GDM1 (cell line): ENCODE data around the gene ZNF396.

Experiments
- DNase-seq: peaks from one replicate; lab custom pipeline; 2025; lab: John Stamatoyannopoulos, UW

Gene ZNF396

DNA sequence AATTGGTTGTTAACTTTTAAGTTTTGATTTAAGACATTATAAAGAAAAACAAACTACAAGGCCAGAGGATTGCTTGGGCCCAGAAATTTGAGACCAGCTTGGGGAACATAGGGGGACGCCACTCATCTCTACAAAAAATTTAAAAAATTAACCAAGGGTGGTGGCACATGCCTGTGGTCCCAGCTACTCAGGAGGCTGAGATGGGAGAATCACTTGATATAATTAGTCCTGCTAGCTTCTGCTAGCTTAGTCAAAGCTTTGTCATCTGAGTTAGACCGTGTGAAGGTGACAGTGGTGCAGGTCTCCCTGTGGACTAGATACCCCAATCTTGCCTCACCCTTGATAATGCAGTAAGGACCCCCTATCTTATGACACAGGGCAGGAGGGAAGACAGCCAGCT, 6.0 kb upstream of the ZNF396 start:
- no peak for DNase-seq

GRCh38 chr18:35379421-35379820, 2.3 kb upstream of the ZNF396 start:
- no peak for DNase-seq

- DNase-seq: no peak
These were observed 1.4 kb upstream of the ZNF396 start for GRCh38 chr18:35378574-35378896.

DNA sequence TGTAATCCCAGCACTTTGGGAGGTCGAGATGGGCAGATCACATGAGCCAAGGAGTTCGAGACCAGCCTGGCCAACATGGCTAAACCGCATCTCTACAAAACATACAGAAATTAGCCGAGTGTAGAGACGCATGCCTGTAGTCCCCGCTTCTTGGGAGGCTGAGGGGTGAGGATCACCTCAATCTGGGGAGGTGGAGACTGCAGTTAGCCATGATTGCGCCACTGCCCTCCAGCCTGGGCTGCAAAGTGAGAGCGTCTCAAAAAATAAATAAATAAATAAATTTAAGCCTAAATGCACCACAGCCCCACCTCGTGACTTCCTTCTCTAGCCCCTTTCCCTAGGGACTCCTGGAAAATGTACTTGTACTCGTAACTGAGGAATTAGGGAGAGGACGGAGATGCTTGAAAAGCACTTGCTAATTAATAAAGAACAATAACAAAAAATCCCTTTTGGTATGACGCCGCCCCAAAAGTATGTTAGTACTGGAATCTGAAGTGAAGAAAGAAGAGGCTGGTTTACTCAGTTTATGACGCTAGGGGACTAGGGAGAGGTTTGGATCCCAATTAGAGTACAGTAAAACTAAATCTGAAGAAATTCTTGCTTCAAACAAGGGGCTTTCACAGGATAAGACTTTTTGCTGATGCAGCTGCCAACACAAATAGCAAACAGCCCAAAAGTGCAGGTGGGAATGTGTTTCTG, 887 bp upstream of the ZNF396 start:
- no peak for DNase-seq

DNA sequence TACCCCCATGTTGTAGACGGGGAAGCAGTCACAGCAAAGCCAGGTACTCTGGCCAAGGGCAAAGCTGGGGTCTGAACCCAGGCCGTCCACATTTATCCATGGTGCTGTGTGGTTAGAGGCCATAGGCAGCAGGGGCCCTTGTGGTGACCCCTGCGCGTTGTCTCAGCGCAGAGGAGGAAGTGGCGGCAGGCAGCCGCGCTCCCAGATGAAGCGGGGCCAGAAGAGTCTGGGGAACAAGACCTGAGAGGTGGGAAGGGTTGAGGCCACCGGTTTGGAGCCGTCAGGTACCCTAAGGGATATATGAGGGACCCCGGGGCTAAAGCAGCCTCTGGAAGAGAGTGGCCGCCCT, 770 bp downstream of the ZNF396 start:
- peak; percentile 17 for DNase-seq

DNA sequence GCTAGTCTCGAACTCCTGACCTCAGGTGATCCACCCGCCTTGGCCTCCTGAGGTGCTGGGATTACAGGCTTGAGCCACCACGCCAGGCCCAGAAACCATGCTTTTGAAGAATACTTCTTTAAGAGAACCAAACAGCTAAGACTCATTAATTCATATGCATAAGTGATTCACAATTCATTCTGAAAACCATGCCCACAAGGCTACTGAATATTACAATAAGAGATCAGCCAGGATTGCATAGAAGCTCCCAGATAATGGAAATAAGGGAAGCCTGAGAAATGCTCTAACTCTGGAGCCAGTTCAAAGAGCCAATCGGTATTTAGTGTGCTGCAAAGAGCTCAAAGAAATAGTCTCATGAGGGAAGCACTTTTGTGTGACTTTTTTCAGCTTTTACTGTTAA, 2.4 kb downstream of the ZNF396 start:
- no peak for DNase-seq

DNA sequence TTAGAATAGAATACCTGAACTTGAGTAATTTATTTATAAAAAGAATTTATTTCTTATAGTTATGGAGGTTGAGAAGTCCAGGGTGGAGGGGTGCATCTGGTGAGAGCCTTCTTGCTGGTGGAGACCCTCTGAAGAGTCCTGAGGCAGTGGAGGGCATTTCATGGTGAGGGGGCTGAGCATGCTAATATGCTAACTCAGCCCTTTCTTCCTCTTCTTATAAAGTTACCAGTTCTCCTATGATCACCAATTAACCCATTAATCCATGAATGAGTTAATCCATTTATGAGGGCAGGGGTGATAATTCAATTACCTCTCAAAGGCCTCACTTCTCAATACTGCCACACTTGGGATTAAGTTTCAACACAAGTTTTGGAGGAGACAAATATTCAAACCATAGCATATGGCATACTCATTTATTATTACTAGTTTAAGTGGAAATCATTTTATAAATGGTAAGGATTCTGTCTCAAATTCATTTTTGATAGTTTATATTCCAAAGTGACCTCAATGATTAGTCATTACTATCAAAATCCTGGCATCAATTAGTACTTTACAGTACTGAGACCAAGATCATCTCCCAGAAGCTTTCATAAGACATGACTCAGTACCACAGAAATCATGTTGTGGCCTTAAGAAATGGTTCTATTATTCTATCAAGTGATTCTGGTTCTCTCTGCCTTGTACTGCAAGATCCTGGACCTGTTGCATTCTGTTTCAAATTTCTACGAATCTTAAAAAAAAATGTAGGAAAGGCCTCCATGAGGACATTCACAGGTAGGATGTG, 5.5 kb downstream of the ZNF396 start:
- no peak for DNase-seq

GRCh38 chr18:35369126-35369525, 8.0 kb downstream of the ZNF396 start:
- no peak for DNase-seq

DNA sequence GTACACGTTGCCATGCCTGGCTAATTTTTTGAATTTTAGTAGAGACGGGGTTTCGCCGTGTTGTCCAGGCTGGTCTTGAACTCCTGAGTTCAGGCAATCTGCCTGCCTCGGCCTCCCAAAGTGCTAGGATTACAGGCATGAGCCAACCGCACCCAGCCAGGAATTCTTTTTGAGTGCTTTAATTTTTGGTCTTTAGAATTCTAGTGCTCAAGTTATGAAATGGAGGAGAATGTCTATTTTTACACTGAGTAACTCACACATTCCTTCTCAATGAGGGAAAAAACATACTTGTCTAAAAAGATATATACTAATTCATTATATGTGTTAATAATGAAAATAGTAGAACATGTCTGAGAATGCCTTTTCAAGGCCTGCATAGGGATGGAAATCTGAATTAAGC, 8.5 kb downstream of the ZNF396 start:
- no peak for DNase-seq

GRCh38 chr18:35362531-35362930, 14.6 kb downstream of the ZNF396 start:
- no peak for DNase-seq

DNA sequence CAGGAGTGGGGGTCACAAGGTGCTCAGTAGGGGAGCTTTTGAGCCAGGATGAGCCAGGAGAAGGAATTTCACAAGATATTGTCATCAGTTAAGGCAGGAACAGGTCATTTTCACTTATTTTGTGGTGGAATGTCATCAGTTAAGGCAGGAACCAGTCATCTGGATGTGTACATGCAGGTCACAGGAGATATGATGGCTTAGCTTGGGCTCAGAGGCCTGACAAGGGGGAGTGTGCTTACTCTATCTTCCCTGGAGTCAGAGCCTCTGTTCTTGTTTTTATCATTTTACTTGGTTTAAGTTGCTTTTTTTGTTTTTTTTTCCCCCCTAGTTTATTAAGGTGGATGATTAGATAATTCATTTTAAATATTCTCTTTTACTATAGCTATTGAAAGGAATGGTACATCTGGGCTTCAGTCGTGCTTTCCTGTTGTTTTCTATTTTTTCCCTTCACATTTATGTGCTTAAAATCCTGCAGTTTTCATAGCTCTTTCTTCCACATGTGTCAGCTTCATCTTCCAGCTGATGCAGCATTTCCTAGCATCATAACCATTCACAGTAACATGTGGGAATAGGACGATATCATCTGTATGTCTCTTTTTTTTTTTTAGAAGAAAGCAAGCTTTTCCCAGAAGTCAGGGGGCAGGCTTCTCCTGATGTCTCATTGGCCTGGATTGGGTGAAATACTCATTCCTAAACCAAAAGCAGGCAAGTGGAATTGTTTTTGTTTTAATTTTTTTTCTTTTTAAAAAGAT, 15.4 kb downstream of the ZNF396 start:
- no peak for DNase-seq

DNA sequence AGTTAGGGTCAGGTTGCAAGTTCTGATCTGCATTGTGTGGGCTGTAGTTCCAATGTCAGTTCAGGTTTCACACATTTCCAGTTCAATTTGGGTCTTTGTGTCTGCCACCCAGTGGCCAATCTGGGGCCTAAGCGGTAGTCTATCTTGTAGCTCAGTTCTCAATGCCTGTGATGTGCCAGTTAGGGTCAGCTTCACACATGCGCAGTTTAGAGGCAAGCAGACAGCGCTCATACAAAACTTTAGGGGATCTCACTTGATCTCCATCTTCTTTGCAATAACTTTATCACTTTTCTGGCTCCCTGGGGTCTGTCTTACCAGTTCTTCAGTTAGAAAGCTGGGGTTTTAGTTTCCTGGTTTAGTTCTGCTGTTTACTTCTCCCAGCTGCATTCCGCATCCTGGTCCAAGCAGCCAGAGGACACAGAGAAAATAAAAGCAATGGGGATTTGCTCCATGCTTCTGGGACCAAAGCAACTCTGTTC, 22.0 kb downstream of the ZNF396 start:
- DNase-seq: peak; percentile 33

DNA sequence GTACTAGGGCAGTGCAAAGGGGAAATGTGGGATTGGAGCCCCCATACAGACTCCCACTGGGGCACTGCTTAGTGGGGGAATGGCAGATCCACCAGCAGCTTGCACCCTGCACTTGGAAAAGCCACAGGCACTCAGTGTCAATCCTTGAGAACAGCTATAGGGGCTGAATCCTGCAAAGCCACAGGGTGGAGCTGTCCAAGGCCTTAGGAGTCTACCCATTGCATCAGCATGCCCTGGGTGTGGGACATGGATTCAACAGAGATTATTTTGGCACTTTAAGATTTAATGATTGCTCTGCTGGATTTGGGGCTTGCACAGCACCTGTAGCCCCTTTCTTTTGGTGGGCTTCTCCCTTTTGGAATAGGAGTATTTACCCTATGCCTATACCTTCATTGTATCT, 24.4 kb downstream of the ZNF396 start:
- no peak for DNase-seq

DNA sequence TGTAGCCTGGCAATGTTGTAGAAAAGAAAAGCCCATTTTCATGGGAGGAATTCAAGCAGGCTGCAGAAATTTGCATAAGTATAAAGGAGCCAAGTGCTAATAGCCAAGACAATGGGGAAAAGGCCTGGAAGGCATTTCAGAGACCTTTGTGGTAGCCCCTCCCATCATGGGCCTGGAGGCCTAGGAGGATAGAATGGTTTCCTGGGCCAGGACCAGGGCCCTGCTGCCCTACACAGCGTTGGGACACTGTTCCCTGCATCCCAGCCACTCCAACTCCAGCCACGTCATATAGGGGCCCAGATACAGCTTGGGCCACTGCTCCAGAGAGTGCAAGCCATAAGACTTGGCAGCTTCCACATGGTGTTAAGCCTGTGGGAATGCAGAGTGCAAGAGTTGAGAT, 24.9 kb downstream of the ZNF396 start:
- no peak for DNase-seq

DNA sequence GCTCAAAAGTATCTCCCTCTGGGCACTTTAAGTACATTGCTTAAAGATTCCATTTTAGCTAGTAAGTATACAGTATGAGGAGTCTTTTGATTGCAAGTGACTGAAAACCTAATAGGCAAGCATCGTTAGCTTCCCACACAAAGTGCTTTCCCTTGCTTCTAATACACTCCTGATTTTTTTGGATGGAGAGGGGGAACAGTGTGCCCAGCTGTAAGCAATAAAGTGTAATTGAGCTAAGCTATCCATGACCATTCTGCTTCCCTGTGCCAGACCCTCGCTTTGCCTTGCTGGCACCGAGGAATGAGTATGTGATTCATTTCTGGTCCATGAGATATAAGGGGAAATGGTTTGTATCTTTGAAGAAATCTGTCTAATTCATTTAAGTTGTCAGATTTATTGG, 29.1 kb downstream of the ZNF396 start:
- no peak for DNase-seq

GRCh38 chr18:35345950-35346349, 31.2 kb downstream of the ZNF396 start:
- DNase-seq: no peak

- no peak for DNase-seq
These were observed 31.6 kb downstream of the ZNF396 start for GRCh38 chr18:35345460-35345921.

DNA sequence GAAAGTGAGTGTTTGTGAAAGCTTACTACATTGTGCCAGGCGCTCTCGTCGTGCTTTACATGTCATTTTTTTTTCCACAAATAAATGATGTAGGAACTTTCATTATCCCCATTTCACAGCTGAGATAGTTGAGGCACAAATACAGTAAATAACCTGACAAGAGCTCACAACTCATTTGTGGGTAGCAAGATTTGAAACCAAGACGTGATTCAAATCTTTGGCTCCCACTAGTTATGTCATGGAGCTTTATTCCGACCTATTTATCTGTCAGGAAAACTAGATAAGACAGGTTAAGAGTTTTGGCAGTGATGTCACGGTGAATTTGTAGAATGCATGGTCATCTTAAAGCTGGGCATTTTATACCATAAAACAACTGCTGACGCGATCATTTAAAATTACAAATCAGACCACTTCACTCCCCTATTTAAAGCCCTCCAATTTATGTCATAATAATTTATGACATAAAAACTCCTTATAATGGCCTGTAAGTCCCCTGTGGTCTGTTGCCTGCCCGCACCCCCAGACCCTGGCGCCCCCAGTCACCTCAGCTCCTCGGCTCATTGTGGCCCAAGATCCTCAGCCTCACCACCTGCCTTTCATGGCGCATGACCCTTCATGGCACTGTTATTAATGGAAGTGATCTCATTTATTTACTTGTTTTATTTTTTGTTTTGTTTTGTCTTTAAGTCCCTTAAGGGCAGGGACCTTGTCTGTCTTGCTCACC, 32.2 kb downstream of the ZNF396 start:
- DNase-seq: no peak

GRCh38 chr18:35343936-35344735, 33.0 kb downstream of the ZNF396 start, which contains the start of gene ZNF24:
ZNF24 (minus strand) TSS chr18:35344420; CDS start chr18:35340650, 3,770 bp downstream.
- DNase-seq: peak; percentile 78

DNA sequence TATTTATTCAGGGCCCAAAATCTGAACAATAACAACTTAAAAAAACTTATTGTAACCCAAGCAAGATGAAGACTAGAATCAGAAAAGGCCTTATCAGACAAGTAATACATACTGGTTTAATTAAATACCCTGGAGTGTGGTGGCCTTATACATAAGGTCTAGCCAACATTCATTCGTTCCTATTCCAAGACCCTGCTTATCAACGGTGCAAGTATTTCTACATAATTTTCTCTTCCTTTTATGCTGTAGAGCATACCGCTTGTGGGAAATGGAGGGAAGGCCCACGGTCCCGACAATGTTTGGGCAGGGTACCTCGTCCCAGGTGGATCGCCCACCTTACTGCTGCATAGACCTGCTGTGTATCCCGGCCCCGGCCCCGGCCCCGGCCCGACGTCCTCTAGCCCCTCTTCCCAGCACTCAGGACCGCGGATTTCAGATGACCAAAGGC, 33.6 kb downstream of the ZNF396 start:
- DNase-seq: no peak

DNA sequence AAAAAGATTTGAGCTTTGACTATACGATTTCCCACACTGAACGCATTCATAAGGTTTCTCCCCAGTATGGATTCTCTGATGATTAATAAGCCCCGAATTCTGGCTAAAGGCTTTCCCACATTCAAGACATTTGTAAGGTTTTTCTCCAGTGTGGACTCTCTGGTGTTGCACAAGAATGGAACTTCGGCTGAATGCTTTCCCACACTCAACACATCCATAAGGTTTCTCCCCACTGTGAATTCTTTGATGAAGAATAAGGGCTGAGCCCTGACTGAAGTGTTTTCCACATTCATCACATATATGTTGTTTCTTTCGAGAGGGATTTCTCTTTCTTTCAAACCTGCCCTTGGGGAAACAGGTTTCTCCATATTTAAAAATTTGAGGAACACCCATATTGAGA, 39.9 kb downstream of the ZNF396 start:
- DNase-seq: no peak
